SH-SY5Y (cell line): Measurements from ENCODE around the gene CNTN2.

Source experiments
- GATA2 ChIP-seq: IDR thresholded peaks from 2 replicates; pipeline ENCODE4 v1.6.1; 2011; ENCODE audit warnings: mild to moderate bottlenecking, low read depth, low read length
- GATA3 ChIP-seq: IDR thresholded peaks from 2 replicates; pipeline ENCODE4 v1.6.1; 2011; ENCODE audit warnings: low read depth, mild to moderate bottlenecking, low read length, moderate library complexity

DNA sequence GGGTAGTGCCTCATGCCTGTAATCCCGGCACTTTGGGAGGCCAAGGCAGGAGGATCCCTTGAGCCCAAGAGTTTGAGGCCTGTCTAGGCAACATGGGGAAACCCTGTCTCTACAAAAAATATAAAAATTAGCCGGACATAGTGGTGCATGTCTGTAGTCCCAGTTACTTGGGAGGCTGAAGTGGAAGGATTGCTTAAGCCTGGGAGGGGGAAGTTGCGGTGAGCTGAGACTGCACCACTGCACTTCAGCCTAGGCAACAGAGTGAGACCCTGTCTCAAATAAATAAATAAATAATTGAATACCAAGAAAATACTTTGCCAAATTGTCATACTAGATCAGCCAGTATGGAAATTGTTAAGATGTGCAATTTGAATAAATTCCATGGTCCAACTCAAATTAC lies 84.6 kb downstream of the CNTN2 start:
- TF ChIP-seq GATA3 (no peak), GATA2 (no peak)
